Stimulated activated CD4-positive, alpha-beta T cell treated with anti-CD3 and anti-CD28 coated beads, Interleukin-4, amount 100 ng/mL, for 48 hours (primary cell): ENCODE measurements around the gene PPP2R5C.
"Not testable (repeated sequence)": the region's sequence is repeated elsewhere in the genome, so short reads cannot be mapped to it uniquely, and the experiment has no call there.

ENCODE experiments used
- DNase-seq, 2 donors: peaks; one replicate each; pipeline ENCODE4 v3.0.0-alpha.2; 2020; ENCODE audit warnings: low read depth in 2 of 2

Gene PPP2R5C

GRCh38 chr14:101781240-101782061, 19.9 kb downstream of the PPP2R5C start:
- peak in 1 of 2 donors; percentile 18 for DNase-seq

- no peak for DNase-seq
Observed at GRCh38 chr14:101783260-101784016, 21.9 kb downstream of the PPP2R5C start.

GRCh38 chr14:101784631-101785030, 23.1 kb downstream of the PPP2R5C start:
- no peak for DNase-seq

GRCh38 chr14:101788016-101788635, 26.6 kb downstream of the PPP2R5C start:
- no peak for DNase-seq

- DNase-seq = no peak
Observed at GRCh38 chr14:101789222-101789621, 27.7 kb downstream of the PPP2R5C start.

GRCh38 chr14:101790232-101790631, 28.7 kb downstream of the PPP2R5C start:
- no peak for DNase-seq

GRCh38 chr14:101791919-101792572, 30.5 kb downstream of the PPP2R5C start:
- no peak for DNase-seq

GRCh38 chr14:101796016-101796415, 34.5 kb downstream of the PPP2R5C start:
- DNase-seq = no peak

- DNase-seq = no peak
Observed at GRCh38 chr14:101796479-101796878, 35.0 kb downstream of the PPP2R5C start.

GRCh38 chr14:101797856-101798255, 36.3 kb downstream of the PPP2R5C start:
- no peak for DNase-seq

GRCh38 chr14:101804373-101804772, 42.9 kb downstream of the PPP2R5C start:
- not testable (repeated sequence) for DNase-seq

GRCh38 chr14:101806252-101806651, 44.7 kb downstream of the PPP2R5C start:
- not testable (repeated sequence) for DNase-seq

GRCh38 chr14:101808020-101808641, 46.6 kb downstream of the PPP2R5C start:
- DNase-seq = no peak

GRCh38 chr14:101808894-101809670, 47.6 kb downstream of the PPP2R5C start:
- DNase-seq = no peak

- DNase-seq = peak; percentile 57 to 77
Observed at GRCh38 chr14:101809671-101810514, 48.4 kb downstream of the PPP2R5C start.

- DNase-seq = no peak
Observed at GRCh38 chr14:101810897-101811621, 49.5 kb downstream of the PPP2R5C start.

- DNase-seq = no peak
Observed at GRCh38 chr14:101812071-101812470, 50.6 kb downstream of the PPP2R5C start.

- DNase-seq = no peak
Observed at GRCh38 chr14:101813171-101813759, 51.8 kb downstream of the PPP2R5C start.

GRCh38 chr14:101813833-101814232, 52.3 kb downstream of the PPP2R5C start:
- no peak for DNase-seq
